ENCODE results near the gene DOCK8.

GRCh38 chr9:279674-280073, 65.0 kb downstream of the DOCK8 start:
- TF ChIP-seq CTCF (IDR thresholded peaks at IDR 0.05) (no peak), POLR2A (IDR thresholded peaks at IDR 0.05) (no peak)

All from uterus (tissue), 2 donors.